Duodenal mucosa (tissue), 2 donors: ENCODE measurements around the gene SYT1.
A peak's percentile ranks its signal among the peaks of the same experiment; 100 is the strongest.

Experiments used
- H3K27ac ChIP-seq: one replicate; pipeline ENCODE4 v1.7.0; 2013; ENCODE audit warnings: low read depth, low read length
- H3K27me3 ChIP-seq, 2 donors: one replicate each; pipeline ENCODE4 v1.7.0; 2013; ENCODE audit warnings: low read length in 2 of 2, control low read depth in 1 of 2; ENCODE audit not compliant: insufficient read depth in 2 of 2, control insufficient read depth in 1 of 2
- H3K36me3 ChIP-seq, 2 donors: one replicate each; pipeline ENCODE4 v1.7.0; 2013; ENCODE audit warnings: low read length in 2 of 2, control low read depth in 1 of 2; ENCODE audit not compliant: insufficient read depth in 2 of 2, control insufficient read depth in 1 of 2
- H3K4me1 ChIP-seq, 2 donors: one replicate each; pipeline ENCODE4 v1.7.0; 2013; ENCODE audit warnings: low read length in 2 of 2, control low read depth in 1 of 2; ENCODE audit not compliant: insufficient read depth in 2 of 2, control insufficient read depth in 1 of 2
- H3K4me3 ChIP-seq, 2 donors: one replicate each; pipeline ENCODE4 v1.7.0; 2013; ENCODE audit warnings: low read length in 2 of 2, low read depth in 1 of 2
- H3K9ac ChIP-seq, 2 donors: one replicate each; pipeline ENCODE4 v1.7.0; 2013; ENCODE audit warnings: low read length in 2 of 2, low read depth in 1 of 2
- H3K9me3 ChIP-seq, 2 donors: one replicate each; pipeline ENCODE4 v1.7.0; 2013; ENCODE audit warnings: low read length in 2 of 2, control low read depth in 1 of 2; ENCODE audit not compliant: control insufficient read depth in 1 of 2

The SYT1 gene

DNA sequence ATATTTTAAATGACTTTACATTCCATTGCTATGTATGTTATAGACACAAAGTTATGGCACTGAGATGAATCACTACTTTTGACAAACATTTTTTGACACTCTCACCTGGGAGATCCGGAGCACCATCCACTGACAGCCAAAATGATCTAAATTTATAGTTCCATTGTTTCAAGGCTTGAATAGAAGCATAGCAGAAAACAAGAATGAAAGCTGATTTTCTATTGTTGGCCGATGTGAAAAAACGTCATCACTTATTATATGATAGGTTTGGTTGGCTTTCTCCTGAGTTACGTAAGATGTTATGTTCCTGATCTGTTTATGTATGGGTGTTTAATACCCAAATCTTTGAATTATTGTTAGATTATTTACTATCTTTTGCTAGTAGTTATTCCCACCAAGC is 520.0 kb downstream of the SYT1 start:
- H3K27me3 ChIP-seq, result peaks cover 6 to 24% of the 10 kb centered on the region in 2 donors
- no peak overlapping the region for H3K4me3 ChIP-seq
- no peak overlapping the region for H3K27ac ChIP-seq
- H3K4me1 ChIP-seq, result no peaks in the 10 kb centered on the region
- H3K9ac ChIP-seq, result no peak overlapping the region
- no peaks in the 10 kb centered on the region for H3K9me3 ChIP-seq
- no peaks in the 10 kb centered on the region for H3K36me3 ChIP-seq

DNA sequence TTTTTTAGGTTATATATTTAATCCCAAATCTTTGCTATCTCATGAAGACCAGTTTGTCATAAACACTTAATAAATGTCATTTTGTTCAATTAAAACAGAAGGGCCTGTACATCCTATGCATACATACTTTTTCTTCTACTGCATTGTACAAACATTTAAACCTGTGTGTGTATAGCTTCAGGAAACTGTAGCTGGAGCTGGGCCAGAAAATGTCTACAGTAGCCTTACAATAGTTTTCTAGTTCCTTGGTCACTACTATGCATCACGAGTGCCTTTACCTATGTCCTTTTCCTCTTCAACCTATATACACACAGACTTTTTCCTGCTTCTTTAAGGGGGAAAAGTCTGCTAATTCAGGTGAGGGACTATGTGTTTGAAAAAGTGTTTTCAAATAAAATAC is 523.4 kb downstream of the SYT1 start:
- Histone ChIP-seq H3K9ac (no peak overlapping the region), H3K27ac (no peak overlapping the region), H3K4me3 (no peak overlapping the region), H3K27me3 (peaks cover 0 to 1% of the 10 kb centered on the region in 2 donors), H3K36me3 (no peaks in the 10 kb centered on the region), H3K9me3 (no peaks in the 10 kb centered on the region), H3K4me1 (no peaks in the 10 kb centered on the region)

DNA sequence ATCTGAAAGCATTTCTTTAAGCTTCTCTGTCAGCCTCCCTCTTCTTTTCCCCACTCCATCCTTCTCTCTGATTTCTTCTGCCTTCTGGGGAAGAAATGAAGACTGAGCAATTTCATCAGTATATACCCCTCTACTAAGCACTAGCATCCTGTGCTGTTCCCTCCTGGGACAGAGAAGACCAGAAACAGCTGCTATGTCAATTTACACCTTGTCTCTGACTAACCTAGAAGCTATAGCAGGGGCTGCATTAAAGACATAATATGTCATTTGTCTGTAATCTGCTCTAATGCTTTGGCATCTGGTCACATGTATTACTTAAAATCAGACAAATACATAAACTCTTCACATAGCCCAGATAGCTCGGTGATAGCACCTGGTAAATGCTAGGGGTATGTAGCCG is 529.3 kb downstream of the SYT1 start:
- no peak overlapping the region for H3K27ac ChIP-seq
- no peaks in the 10 kb centered on the region for H3K4me1 ChIP-seq
- H3K9ac ChIP-seq, result no peak overlapping the region
- no peaks in the 10 kb centered on the region for H3K36me3 ChIP-seq
- H3K9me3 ChIP-seq, result no peaks in the 10 kb centered on the region
- H3K27me3 ChIP-seq, result no peaks in the 10 kb centered on the region
- no peak overlapping the region for H3K4me3 ChIP-seq

DNA sequence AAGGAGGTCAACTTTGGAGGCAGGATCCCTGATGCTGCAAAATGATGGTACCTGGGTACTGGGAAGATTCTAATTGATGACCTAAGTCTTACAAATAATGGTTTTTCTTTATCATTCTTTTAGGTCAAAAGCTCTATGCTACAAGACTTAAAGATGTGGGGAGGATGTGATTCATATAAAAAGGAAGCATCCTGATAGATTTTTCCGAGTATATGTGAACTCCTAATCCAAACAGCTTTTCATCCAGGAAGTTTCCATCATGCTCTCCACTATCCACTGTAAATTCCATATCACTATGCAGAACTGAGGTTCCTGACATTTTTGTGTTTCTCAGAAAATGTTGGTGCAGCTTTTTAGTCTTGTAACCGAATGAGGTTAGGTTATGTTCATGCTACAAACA is 533.0 kb downstream of the SYT1 start:
- Histone ChIP-seq H3K27me3 (no peaks in the 10 kb centered on the region), H3K4me1 (no peaks in the 10 kb centered on the region), H3K9me3 (no peaks in the 10 kb centered on the region), H3K4me3 (no peak overlapping the region), H3K27ac (no peak overlapping the region), H3K9ac (no peak overlapping the region), H3K36me3 (no peaks in the 10 kb centered on the region)

DNA sequence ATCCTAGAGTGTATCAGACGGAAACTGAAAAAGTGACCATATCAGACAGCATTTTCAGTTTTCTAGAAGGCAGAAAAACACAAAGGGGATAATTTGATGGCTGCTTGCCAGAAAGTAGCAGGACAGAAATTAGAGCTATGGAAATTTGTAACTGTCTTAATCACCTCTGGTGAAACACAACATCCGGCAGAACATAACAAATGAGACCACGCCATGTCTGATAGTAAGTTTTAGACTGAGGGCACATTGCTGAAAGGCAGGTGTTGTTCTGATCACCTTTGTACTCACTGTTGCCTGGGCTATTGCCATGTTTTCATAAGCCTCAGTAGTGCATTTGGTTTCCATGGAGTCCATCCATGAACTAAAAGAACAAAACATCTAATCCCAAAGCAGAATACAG is 535.9 kb downstream of the SYT1 start:
- Histone ChIP-seq H3K36me3 (no peaks in the 10 kb centered on the region), H3K27ac (no peak overlapping the region), H3K9ac (no peak overlapping the region), H3K4me3 (no peak overlapping the region), H3K27me3 (no peaks in the 10 kb centered on the region), H3K4me1 (no peaks in the 10 kb centered on the region), H3K9me3 (no peaks in the 10 kb centered on the region)

DNA sequence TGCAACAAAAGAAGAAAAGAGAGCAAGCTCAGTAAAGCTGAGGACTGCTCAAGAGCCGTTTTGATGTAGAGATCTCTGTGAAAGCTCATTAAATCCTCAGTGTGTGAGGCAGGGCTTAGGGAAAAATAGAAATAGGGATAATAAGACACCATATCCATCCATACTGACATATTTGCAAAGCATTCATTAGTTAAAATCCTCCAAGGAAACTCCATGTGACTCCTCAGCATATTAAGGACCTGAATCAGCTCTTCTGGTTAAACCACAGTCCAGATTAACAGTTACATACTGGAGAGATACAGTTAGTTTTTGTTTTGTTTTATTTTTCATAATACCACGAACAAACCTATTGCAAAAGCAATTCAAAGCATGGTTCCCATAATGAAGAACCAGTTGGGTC is 538.0 kb downstream of the SYT1 start:
- no peaks in the 10 kb centered on the region for H3K36me3 ChIP-seq
- no peaks in the 10 kb centered on the region for H3K9me3 ChIP-seq
- H3K27ac ChIP-seq, result no peak overlapping the region
- no peak overlapping the region for H3K9ac ChIP-seq
- no peaks in the 10 kb centered on the region for H3K27me3 ChIP-seq
- H3K4me3 ChIP-seq, result no peak overlapping the region
- H3K4me1 ChIP-seq, result no peaks in the 10 kb centered on the region

DNA sequence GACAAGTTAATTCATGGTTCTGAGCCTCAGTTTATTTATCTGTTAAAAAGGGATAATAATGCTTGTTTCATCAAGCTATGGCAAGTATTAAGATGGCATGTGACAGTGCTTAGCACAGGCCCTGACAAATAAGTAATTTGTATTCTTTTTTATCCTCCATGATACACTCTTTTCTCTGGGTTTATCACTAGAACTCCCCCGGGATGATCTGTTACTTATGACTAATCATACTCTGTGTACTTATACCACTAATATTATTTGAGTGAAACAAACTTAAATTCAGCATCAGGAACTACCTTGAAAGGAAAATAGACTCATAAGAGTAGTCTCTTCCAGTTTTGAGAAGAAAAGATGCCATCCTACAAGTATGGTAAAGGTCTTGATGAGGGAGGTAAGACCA is 542.4 kb downstream of the SYT1 start:
- no peak overlapping the region for H3K27ac ChIP-seq
- no peaks in the 10 kb centered on the region for H3K9me3 ChIP-seq
- no peaks in the 10 kb centered on the region for H3K27me3 ChIP-seq
- H3K4me3 ChIP-seq, result no peak overlapping the region
- no peak overlapping the region for H3K9ac ChIP-seq
- H3K36me3 ChIP-seq, result no peaks in the 10 kb centered on the region
- no peaks in the 10 kb centered on the region for H3K4me1 ChIP-seq

DNA sequence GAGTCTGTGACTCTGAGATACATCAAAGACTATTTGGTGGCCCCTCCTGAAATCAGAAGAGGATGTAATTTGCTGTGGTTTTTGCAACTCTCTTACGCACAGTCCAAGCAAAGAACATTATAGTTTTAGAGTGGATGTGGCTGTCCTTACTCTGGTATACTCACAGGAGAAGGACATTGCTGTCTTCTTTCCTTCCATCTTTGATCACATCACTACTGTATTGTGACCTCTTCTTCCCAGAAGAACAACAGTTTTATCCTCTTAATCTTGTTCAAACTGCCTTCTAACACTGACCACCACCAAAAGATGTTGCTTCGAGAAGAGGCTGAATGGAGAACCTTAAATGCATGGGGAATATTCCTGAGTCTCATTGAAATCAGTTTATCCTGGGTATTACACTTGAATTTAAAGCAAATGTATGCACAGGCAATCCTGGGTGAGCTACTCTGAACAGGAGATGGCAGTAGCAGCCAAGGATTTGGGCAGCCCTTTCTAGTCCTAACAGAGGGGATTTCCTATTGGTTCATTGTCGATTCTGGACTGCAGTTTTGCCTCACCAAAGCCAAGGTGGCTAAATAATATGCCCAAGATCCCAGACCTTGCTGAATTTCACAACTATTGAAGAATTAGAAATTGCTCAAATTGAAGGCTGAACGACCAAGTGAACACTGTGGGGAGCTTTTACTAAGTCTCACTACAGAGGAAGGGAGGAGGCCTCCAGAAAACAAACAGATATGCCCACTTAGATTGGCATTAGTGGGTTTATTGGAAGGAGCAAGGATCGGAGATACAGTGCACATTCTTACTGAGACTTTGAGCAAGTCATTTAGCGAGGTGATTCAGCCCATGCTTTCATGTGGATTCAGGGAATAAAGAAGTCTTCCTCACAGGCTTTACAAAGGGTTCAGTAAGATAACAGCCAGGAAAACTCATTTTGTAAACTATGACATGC is 543.4 kb downstream of the SYT1 start:
- no peak overlapping the region for H3K27ac ChIP-seq
- H3K9ac ChIP-seq, result peak overlapping the region in 1 of 2 donors; percentile 5
- H3K4me3 ChIP-seq, result no peak overlapping the region
- H3K9me3 ChIP-seq, result no peaks in the 10 kb centered on the region
- no peaks in the 10 kb centered on the region for H3K4me1 ChIP-seq
- no peaks in the 10 kb centered on the region for H3K36me3 ChIP-seq
- H3K27me3 ChIP-seq, result no peaks in the 10 kb centered on the region

DNA sequence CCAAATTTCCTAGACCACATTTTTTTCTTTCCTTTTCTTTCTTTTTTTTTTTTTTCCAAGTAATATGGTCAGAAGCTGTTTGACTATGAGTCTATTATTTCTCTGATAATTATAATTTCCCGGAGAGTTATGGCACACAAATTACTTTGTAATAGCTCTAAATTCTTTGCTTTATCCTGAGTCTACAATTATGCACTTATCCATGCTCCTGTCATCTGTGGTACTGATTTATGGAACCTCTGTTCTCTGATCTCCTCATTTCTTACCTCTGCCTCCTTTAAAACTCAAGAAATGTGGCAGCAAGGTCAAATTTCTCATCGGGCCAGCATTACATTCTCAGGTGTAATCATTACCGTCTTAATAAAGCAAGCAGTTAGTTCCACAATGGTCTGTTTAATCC is 544.1 kb downstream of the SYT1 start:
- H3K9ac ChIP-seq, result no peak overlapping the region
- H3K9me3 ChIP-seq, result no peaks in the 10 kb centered on the region
- H3K36me3 ChIP-seq, result no peaks in the 10 kb centered on the region
- peaks cover 0 to under 1% of the 10 kb centered on the region in 2 donors for H3K4me1 ChIP-seq
- no peak overlapping the region for H3K27ac ChIP-seq
- no peaks in the 10 kb centered on the region for H3K27me3 ChIP-seq
- no peak overlapping the region for H3K4me3 ChIP-seq

DNA sequence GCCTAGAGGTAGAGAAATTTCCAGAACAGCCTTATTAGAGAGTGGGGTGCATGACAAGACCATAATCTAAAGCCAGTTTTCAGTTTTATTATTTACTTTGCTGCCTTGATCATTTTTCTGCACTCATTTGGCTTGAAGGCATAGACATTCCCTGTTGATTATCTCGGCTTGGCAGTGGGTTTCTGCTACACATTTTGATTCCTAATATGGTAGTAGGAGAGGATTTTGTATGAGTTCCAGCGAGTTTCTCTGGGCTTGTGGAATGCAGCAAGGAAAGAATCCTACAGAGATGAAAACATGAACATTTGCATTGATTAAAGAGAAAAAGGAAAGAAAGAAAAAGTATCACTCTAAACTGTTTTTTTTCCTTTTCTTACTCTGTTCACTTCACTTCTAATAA is 545.0 kb downstream of the SYT1 start:
- Histone ChIP-seq H3K9me3 (no peaks in the 10 kb centered on the region), H3K27ac (no peak overlapping the region), H3K27me3 (no peaks in the 10 kb centered on the region), H3K36me3 (no peaks in the 10 kb centered on the region), H3K4me3 (no peak overlapping the region), H3K4me1 (peaks cover 8 to 9% of the 10 kb centered on the region in 2 donors), H3K9ac (no peak overlapping the region)
